HG02884 (cell line): ENCODE results near the gene SLC15A4.
A peak's percentile ranks its signal among the peaks of the same experiment; 100 is the strongest.
"Not testable (repeated sequence)": the region's sequence is repeated elsewhere in the genome, so short reads cannot be mapped to it uniquely, and the experiment has no call there.

Experiments used
- ATAC-seq: cut with Tn5 transposase; IDR thresholded peaks from one replicate; pipeline ENCODE4 v1.9.1; 2021; ENCODE audit warnings: mild to moderate bottlenecking, moderate library complexity; ENCODE audit not compliant: unreplicated experiment

The SLC15A4 gene

DNA sequence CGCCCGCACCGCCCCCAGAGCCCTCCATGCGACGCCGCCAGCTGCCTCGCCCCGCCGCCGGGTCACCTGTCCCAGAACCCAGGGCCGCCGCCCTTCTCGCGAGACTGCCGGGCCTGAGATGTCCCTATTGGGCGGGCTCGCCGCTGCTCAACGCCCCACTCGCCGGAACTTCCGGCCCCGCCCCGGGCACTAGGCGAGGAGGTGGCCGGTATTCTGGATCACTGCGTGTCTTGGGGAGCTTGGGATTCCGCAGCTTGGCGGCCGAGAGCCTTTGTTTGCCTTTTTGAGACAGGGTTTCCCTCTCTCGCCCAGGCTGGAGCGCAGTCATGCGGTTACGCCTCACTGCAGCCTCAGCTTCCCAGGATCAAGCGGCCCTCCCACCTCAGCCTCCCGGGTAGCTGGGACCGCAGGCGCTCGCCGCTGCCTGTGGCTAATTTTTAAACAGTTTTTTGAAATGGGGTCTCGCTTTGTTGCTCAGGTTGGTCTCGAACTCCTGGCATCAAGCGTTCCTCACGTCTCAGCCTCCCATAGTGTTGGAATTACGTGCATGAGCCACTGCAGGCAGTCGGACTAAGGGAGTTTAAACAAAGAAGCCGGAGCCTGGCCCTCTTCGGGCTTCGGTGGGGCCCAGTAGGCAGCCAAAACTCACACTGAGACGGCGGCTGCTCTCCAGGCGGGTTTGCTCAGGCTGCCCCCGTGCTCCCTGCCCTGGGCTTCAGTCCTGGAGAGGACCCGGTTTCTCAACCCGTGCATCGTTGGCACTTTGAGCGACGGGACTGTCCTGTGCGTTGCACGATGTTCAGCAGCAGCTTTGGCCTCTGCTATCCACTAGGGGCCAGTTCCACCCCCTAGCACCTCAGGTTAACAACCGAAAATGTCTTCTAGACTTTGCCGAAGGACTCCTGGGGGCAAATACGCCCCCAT is at the start of gene SLC15A4:
Gene SLC15A4 (minus strand): TSS at position 43 of the 924 bp plus-strand sequence. CDS start 15 bp downstream, at position 28.
- ATAC-seq, result peak; percentile 71

- ATAC-seq, result no peak
Observed at GRCh38 chr12:128872303-128872702, 48.5 kb upstream of the SLC15A4 start.

- no peak for ATAC-seq
Observed at GRCh38 chr12:128871516-128871892, 47.7 kb upstream of the SLC15A4 start.

DNA sequence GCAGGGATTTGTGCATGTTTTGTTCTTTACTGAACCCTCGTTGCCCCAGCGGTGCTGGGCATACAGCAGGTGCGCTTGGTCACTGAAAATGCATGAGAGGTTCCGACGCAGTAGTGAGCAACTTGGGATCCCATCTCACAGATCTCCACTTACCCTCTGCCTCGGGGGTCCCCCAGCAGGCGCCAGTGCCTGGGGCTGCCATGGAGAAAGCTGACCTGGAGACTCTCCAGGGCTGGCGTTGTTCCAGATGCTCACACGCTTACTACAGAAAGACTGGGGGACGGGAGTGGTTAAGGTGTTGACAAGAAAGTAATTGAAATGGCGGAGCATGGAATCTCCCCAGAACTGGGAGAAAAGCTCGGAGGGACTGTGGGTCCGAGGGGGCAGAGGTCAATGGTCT is 43.7 kb upstream of the SLC15A4 start:
- ATAC-seq, result no peak

DNA sequence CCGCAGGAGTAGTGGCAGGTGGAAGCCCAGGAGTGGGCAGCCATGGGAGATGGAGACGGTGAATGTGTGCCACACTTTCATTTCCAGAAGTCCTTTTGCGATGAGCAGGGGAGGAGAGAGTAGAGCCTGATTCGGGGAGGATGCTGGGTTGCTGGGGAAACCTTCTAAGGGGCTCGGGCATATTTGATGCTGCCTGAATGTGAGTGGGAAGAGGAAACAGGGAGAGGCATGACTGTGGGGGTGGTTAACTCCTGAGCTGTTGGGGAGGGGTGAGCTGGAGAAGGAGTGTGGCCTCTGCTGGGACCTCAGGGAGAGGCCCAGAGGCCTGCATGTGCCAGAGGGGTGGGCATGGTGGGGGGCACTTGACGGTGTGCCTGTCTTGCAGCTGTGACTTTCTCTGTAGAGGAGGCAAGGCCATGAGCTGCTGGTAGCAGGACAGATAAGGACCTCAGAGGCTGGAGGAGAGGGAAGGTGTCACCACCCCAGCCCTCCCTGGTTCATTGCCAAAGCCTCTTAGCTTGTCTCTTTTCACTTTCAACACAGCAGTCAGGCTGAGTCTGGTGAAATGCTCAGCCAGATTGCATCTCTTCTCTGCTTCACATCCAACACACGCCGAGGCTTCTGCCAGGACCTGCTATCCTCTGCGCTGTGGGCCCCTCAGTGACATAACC is 40.9 kb upstream of the SLC15A4 start:
- no peak for ATAC-seq

DNA sequence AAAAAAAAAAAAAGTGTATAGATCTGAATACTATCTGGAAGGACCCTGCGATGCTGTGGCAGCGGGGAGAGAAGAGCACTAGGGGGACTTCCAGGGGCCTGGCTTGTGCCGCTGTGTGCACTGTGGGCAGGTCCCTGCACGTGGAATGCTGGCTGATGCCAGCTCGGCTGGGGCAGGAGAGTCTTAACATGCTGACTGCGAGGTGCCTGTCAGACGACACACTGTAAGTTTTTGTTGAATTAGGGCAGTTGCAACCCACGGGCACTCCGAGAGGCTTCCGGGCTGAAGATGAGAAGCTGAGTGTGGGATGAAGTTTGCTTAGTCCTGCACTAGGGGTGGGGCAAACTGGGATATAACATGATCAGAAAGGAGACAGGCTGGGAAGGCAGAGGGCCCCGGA is 40.2 kb upstream of the SLC15A4 start:
- ATAC-seq, result no peak

GRCh38 chr12:128861226-128862016 is 37.7 kb upstream of the SLC15A4 start:
- no peak for ATAC-seq

GRCh38 chr12:128859311-128859710 is 35.6 kb upstream of the SLC15A4 start:
- ATAC-seq, result no peak

GRCh38 chr12:128857133-128857763 is 33.5 kb upstream of the SLC15A4 start:
- ATAC-seq, result no peak

DNA sequence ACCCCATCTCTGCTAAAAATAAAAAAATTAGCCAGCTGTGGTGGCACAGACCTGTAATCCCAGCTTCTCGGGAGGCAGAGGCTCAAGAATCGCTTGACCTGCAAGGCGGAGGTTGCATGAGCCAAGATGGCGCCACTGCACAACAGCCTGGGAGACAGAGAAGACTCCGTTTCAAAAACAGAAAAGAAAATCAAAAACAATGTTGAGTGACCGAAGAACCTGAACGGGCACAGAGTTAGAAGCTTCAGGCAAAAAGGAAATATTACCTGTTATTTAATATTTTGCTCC is 33.0 kb upstream of the SLC15A4 start:
- ATAC-seq, result no peak

DNA sequence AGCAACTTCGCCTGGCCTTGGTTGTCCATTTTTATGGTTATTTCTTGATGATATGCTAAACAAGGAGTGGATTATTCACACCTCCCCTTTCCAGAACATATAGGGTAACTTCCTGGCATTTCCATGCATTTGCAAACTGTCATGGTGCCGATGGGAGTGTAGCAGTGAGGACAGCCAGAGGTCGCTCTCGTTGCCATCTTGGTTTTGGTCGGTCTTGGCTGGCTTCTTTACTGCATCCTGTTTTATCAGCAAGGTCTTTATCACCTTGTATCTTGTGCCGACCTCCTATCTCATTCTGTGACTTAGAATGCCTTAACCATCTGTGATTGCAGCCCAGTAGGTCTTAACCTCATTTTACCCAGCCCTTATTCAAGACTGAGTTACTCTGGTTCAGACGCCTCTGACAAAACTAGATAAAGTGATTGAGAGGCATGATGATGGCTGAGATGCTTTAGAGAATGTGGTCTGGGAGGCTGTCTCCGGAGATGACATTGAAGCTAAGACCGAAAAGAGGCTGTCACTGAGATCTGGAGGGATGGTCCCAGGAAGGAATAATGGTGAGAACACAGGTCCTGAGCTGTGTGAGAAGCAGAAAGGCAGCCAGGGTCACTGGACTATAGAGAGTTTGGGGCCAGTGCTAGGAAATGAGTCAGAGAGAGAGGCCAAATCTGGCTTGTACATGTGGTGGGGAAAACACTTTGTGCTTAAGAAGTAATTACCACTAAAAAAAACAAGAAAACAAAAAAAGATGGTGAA is 32.5 kb upstream of the SLC15A4 start:
- peak; percentile 48 for ATAC-seq

DNA sequence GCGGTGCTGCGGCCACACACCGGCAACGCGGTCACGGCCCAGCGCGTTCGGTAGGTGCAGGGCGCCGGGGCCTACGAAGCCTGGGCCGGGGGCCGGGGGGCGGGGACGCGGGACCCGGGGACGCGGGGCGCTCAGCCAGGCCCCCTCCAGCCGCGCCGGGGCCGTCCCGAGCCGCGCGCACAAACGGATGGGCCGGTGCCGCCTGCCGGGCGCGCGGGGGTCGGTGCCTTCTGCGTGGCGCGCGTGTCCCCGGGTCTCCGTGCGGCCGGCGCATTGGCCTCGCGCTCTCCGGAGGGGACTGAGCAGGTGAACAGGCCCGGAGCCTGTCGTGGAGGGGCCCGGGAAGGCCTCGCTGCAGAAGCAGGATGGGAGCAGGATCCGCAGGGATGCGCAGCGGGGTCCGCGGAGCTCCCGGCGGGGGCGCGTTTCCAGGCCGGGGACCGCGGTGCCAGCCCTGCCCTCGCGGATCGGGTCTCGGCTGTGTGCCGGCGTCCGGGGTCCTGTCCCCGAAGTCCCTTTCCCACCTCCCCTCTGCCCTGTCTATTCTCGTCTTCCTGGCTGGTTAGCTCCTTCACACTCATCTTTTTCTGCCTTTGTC is 29.9 kb upstream of the SLC15A4 start:
- ATAC-seq, result no peak

DNA sequence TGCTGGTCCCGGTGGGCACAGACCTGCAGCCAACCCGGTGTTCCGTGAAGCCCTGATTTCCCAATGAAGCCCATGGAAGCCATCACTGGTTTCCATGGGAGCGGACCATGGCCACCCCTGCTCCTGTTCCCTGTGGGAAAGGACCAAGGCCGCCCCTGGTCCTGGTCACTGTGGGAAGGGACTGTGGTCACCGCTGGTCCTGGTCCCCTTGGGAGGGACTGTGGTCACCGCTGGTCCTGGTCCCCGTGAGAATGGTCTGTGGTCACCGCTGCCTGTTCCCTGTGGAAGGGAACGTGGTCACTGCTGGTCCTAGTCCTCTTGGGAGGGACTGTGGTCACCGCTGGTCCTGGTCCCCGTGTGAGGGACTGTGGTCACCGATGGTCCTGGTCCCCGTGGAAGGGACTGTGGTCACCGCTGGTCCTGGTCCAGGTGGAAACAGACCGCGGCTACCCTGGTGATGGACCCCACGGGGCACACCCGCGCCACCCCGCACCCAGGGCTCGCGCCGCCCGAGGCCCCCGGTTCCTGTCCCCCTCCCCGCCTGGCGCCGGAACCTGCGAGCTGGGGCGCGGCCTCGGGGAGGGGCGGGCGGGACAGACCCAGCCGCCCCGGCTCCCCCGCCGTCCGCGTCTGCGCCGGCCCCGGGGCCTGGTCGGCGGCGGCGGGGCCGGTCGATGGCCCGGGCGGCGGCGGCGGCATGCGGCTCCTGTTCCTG is 29.3 kb upstream of the SLC15A4 start, which contains the start of gene GLT1D1:
Gene GLT1D1 (plus strand): TSS at position 594 of the 715 bp plus-strand sequence. CDS start 104 bp downstream, at position 698.
- ATAC-seq, result no peak

DNA sequence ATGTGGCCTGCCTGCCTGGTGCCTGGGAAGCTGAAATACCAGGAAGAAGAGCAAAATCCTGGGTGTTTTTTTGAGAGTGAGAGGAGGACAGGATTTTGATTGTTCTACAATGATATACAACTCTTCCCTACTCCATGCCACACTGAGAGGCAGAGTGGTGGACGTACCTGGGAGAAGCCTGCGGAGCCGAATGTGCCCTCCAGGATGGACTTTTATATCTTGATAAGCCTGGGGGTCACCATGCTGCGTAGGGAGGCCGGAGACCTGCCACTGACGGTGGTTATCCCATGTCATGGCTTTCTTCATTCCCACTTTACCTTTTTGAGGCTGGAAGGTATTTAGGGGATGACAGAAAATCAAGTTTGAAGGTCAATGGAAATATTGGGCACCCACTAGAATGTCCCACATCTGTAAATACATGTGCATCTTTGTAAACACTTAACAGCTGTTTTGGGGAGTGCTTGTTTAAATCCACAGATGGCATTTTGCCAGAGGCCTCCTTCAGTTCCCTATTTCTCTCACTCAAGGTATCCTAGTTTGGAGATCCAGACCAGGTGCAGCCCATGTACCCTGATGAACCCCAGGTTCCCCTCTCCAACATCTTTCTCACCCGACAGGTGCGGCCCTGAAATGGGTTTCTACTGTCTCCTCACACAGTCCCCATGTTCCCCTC is 28.4 kb upstream of the SLC15A4 start:
- no peak for ATAC-seq

- ATAC-seq, result not testable (repeated sequence)
Observed at GRCh38 chr12:128851429-128851828, 27.7 kb upstream of the SLC15A4 start.

DNA sequence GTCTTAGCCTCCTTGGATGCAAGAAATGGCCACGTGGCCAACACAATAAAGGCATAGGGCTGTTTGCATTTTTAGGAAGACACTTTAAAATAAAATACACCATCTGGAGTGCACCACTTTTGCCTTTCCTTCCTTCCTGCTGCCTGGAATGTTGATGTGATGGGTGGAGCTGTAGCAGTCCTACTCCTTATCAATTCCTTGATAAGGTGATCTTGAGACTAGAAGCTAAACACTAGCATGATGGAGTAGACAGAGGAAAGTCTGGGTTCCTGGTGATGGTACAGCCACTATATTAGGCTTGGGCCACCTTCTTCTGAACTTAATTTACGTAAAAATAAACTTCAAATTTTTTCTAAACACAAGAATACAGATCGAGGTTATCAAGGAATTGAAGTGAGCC is 26.6 kb upstream of the SLC15A4 start:
- no peak for ATAC-seq

- ATAC-seq, result not testable (repeated sequence)
Observed at GRCh38 chr12:128849806-128850205, 26.0 kb upstream of the SLC15A4 start.

- ATAC-seq, result no peak
Observed at GRCh38 chr12:128848371-128848770, 24.6 kb upstream of the SLC15A4 start.

DNA sequence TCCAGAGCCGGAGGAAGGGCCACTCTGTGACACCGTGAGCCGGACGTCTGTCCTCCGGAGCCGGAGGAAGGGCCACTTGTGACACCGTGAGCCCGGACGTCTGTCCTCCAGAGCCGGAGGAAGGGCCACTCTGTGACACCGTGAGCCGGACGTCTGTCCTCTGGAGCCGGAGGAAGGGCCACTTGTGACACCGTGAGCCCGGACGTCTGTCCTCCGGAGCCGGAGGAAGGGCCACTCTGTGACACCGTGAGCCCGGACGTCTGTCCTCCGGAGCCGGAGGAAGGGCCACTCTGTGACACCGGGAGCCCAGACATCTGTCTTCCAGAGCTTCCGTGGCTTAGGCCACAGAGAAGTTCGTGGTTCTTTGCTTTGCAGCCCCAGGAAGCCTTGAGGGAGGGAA is 22.9 kb upstream of the SLC15A4 start:
- ATAC-seq, result not testable (repeated sequence)
